Amniotic stem cell (primary cell): ENCODE results near the gene CDC34.
A peak's percentile ranks its signal among the peaks of the same experiment; 100 is the strongest.

Experiments
- DNase-seq: peaks from one replicate; lab custom pipeline; 2025; lab: John Stamatoyannopoulos, UW

The CDC34 gene

GRCh38 chr19:542173-542866 lies 10.8 kb downstream of the CDC34 start:
- no peak for DNase-seq

GRCh38 chr19:543910-544608 lies 12.5 kb downstream of the CDC34 start, which contains the start of gene GZMM:
Gene GZMM, plus strand, starts transcription at chr19:544053. Its CDS starts 19 bp downstream, at chr19:544072.
- DNase-seq: no peak

- no peak for DNase-seq
Measured at GRCh38 chr19:547117-547516, 15.6 kb downstream of the CDC34 start.

- no peak for DNase-seq
Measured at GRCh38 chr19:547836-548720, 16.5 kb downstream of the CDC34 start.

GRCh38 chr19:548886-549830 lies 17.6 kb downstream of the CDC34 start:
- DNase-seq: no peak

GRCh38 chr19:554817-555216 lies 23.3 kb downstream of the CDC34 start:
- no peak for DNase-seq

GRCh38 chr19:555474-555808 lies 23.9 kb downstream of the CDC34 start:
- DNase-seq: no peak

- DNase-seq: no peak
Measured at GRCh38 chr19:556611-557382, 25.2 kb downstream of the CDC34 start.

GRCh38 chr19:558770-559439 lies 27.3 kb downstream of the CDC34 start:
- no peak for DNase-seq

GRCh38 chr19:560121-560520 lies 28.6 kb downstream of the CDC34 start:
- no peak for DNase-seq

- no peak for DNase-seq
Measured at GRCh38 chr19:566403-566802, 34.8 kb downstream of the CDC34 start.

- no peak for DNase-seq
Measured at GRCh38 chr19:566844-567243, 35.3 kb downstream of the CDC34 start.

- no peak for DNase-seq
Measured at GRCh38 chr19:567296-567900, 35.8 kb downstream of the CDC34 start.

GRCh38 chr19:570251-570686 lies 38.7 kb downstream of the CDC34 start:
- no peak for DNase-seq

GRCh38 chr19:570937-571565 lies 39.5 kb downstream of the CDC34 start:
- no peak for DNase-seq

- peak; percentile 25 for DNase-seq
Measured at GRCh38 chr19:571566-571974, 40.0 kb downstream of the CDC34 start.

- DNase-seq: peak; percentile 95
Measured at GRCh38 chr19:572140-572742, 40.7 kb downstream of the CDC34 start, which contains the start of gene BSG. Gene BSG, plus strand, starts transcription at chr19:572596. Its CDS starts 39 bp downstream, at chr19:572635.

- DNase-seq: no peak
Measured at GRCh38 chr19:572743-573518, 41.4 kb downstream of the CDC34 start.
